ENCODE results near the gene GALNS. TPM values are rescaled to one million over a fixed set of nuclear protein-coding genes. Genes with fewer than 3 reads are reported as not detected.

GALNS gene
- total and polyA plus RNA-seq, 2 of the 4 experiments (the other 2 are of a cell fraction): 7.2 to 32.5 TPM

GRCh38 chr16:88773812-88774291 lies 82.9 kb downstream of the GALNS start:
- Histone ChIP-seq H3K27me3 (ENCODE audit: control insufficient read depth, insufficient read depth, low read length) (no peaks in the 10 kb centered on the region), H3K4ac (ENCODE audit: low read depth, low read length) (peak overlapping the region; percentile 71), H2AK5ac (ENCODE audit: low read depth, low read length) (peak overlapping the region; percentile 42; the same call in 1 of the 2 replicates), H4K8ac (ENCODE audit: low read depth in 2 of 2, low read length in 2 of 2) (peak overlapping the region in 1 of 2 experiments; percentile 54; a peak in 1 of 4 replicates), H2AK9ac (replicated peaks; ENCODE audit: low read depth, low read length, poor library complexity) (peak overlapping the region; percentile 94), H3K23ac (ENCODE audit: low read depth, low read length) (no peak overlapping the region), H2AFZ (replicated peaks; ENCODE audit: low read length, poor library complexity) (peak overlapping the region; percentile 54), H3K9me1 (ENCODE audit: insufficient read depth, low read length) (peaks cover 23% of the 10 kb centered on the region), H3K9me3 (ENCODE audit: control insufficient read depth, insufficient read depth, low read length) (no peaks in the 10 kb centered on the region), H4K20me1 (ENCODE audit: insufficient read depth, low read length) (peaks cover 93% of the 10 kb centered on the region), H3K4me2 (ENCODE audit: low read depth, low read length) (peak overlapping the region; percentile 69), H3K27ac (ENCODE audit: insufficient read depth, low read length) (peak overlapping the region; percentile 81), H3K14ac (replicated peaks; ENCODE audit: low read depth, low read length) (peak overlapping the region; percentile 58; the same call in 1 of the 2 replicates), H3K9ac (ENCODE audit: low read depth, low read length) (peak overlapping the region; percentile 48), H3K79me1 (ENCODE audit: low read depth in 1 of 2, low read length in 2 of 2) (peaks cover 14 to 69% of the 10 kb centered on the region in 2 experiments), H2BK15ac (ENCODE audit: low read depth, low read length) (no peak overlapping the region), H2BK20ac (ENCODE audit: low read depth, low read length) (peak overlapping the region; percentile 54; the same call in 1 of the 2 replicates), H3K56ac (ENCODE audit: extremely low read depth, insufficient read depth, low read length) (0 out of 2 replicates have a peak overlapping the region, but pooled peaks have one; percentile 26), H3K4me3 (ENCODE audit: insufficient read depth, low read depth, low read length) (peak overlapping the region; percentile 20; the same call in 1 of the 2 replicates), H4K91ac (ENCODE audit: insufficient read depth, low read depth, low read length) (peak overlapping the region; percentile 26), H2BK120ac (ENCODE audit: low read depth, low read length) (peak overlapping the region; percentile 48; the same call in 1 of the 2 replicates), H3K36me3 (ENCODE audit: control insufficient read depth, insufficient read depth, low read length) (peaks cover 3% of the 10 kb centered on the region; the same call in 1 of the 2 replicates), H2BK5ac (ENCODE audit: low read depth, low read length, poor library complexity, severe bottlenecking) (peak overlapping the region; percentile 85), H3K4me1 (ENCODE audit: control insufficient read depth, insufficient read depth, low read length) (peaks cover 52% of the 10 kb centered on the region), H4K5ac (ENCODE audit: low read depth, low read length) (no peak overlapping the region), H3K18ac (ENCODE audit: low read depth, low read length) (peak overlapping the region; percentile 25; the same call in 1 of the 2 replicates)
- ChIA-PET CTCF (interaction anchor here (0.7 to 1.5 kb wide), 4 partner anchors 8 to 36 kb away, joined by 3 read pairs; no protein-coding TSS in a partner anchor), POLR2A (ENCODE audit: unreplicated experiment) (interaction anchor here (0.9 to 1.0 kb wide), 2 partner anchors 8 to 15 kb away, joined by 3 read pairs; no protein-coding TSS in a partner anchor)
- BruUV-seq (replicated peaks): no TSS peak
- TF ChIP-seq CTCF (conservative IDR thresholded peaks at IDR 0.05; ENCODE audit: low read depth, low read length) (no peak), POLR2A (IDR thresholded peaks at IDR 0.05; ENCODE audit: low read depth, low read length) (peak; percentile 47; the same call in 1 of the 2 replicates), FOS (IDR thresholded peaks at IDR 0.05; ENCODE audit: low read depth, low read length) (0 out of 2 replicates have a peak, but pooled peaks have one; percentile 14), MXI1 (IDR thresholded peaks at IDR 0.05; ENCODE audit: borderline replicate concordance, low read depth, low read length) (peak; percentile 52; the same call in 1 of the 2 replicates), RFX5 (IDR thresholded peaks at IDR 0.05; ENCODE audit: low read depth, low read length) (no peak), BHLHE40 (IDR thresholded peaks at IDR 0.05; ENCODE audit: low read depth, low read length) (peak; percentile 30; the same call in 1 of the 2 replicates)
- in situ Hi-C loops (cut with MboI; ENCODE audit: low sequenced_read_pairs): no loop called here
- intact Hi-C loops (cut with micrococcal nuclease): no loop called here
- dilution Hi-C loops (cut with HindIII; ENCODE audit: low sequenced_read_pairs, unreplicated experiment): no loop called here
- peak; percentile 67 for ATAC-seq (ENCODE audit: low read depth)
- 0% methylated on average over 1 of the region's 12 CpGs; no CpG with 5 or more reads in 1 of the 2 experiments for WGBS, 2 experiments (ENCODE audit: extremely low coverage in 2 of 2, insufficient read length in 1 of 2)
- peak; percentile 93 for DNase-seq

All from IMR-90 (cell line).